Cortex of kidney (tissue), 1 donor: ENCODE measurements around the gene MOB3C.
A peak's percentile ranks its signal among the peaks of the same experiment; 100 is the strongest.

Source experiments
- DNase-seq: peaks from one replicate; lab custom pipeline; 2025; lab: John Stamatoyannopoulos, UW

MOB3C gene

GRCh38 chr1:46605232-46605631, 11.4 kb downstream of the MOB3C start:
- no peak for DNase-seq

GRCh38 chr1:46603858-46604549, 12.6 kb downstream of the MOB3C start, which contains the start of gene MKNK1:
Gene MKNK1, minus strand, starts transcription at chr1:46604268. Its CDS starts 20,941 bp downstream, at chr1:46583327.
- peak; percentile 55 for DNase-seq

GRCh38 chr1:46603481-46603857, 13.1 kb downstream of the MOB3C start:
- DNase-seq, result no peak

- DNase-seq, result no peak
Observed at GRCh38 chr1:46601257-46602007, 15.2 kb downstream of the MOB3C start.

GRCh38 chr1:46599059-46599970, 17.3 kb downstream of the MOB3C start:
- no peak for DNase-seq

- no peak for DNase-seq
Observed at GRCh38 chr1:46596846-46597245, 19.8 kb downstream of the MOB3C start.

- no peak for DNase-seq
Observed at GRCh38 chr1:46596036-46596435, 20.6 kb downstream of the MOB3C start.

- no peak for DNase-seq
Observed at GRCh38 chr1:46595127-46595526, 21.5 kb downstream of the MOB3C start.

- DNase-seq, result no peak
Observed at GRCh38 chr1:46594063-46594462, 22.5 kb downstream of the MOB3C start.

- no peak for DNase-seq
Observed at GRCh38 chr1:46592823-46593222, 23.8 kb downstream of the MOB3C start.

- DNase-seq, result no peak
Observed at GRCh38 chr1:46589529-46589928, 27.1 kb downstream of the MOB3C start.

- no peak for DNase-seq
Observed at GRCh38 chr1:46587069-46587468, 29.5 kb downstream of the MOB3C start.

- no peak for DNase-seq
Observed at GRCh38 chr1:46585312-46585938, 31.2 kb downstream of the MOB3C start.

GRCh38 chr1:46583494-46583893, 33.1 kb downstream of the MOB3C start:
- DNase-seq, result no peak

GRCh38 chr1:46582972-46583371, 33.6 kb downstream of the MOB3C start:
- no peak for DNase-seq

GRCh38 chr1:46581681-46582455, 34.7 kb downstream of the MOB3C start:
- DNase-seq, result no peak

GRCh38 chr1:46580140-46580903, 36.3 kb downstream of the MOB3C start:
- DNase-seq, result no peak

- no peak for DNase-seq
Observed at GRCh38 chr1:46577671-46578070, 38.9 kb downstream of the MOB3C start.

- DNase-seq, result no peak
Observed at GRCh38 chr1:46576596-46576995, 40.0 kb downstream of the MOB3C start.

- DNase-seq, result no peak
Observed at GRCh38 chr1:46575778-46576177, 40.8 kb downstream of the MOB3C start.
